GM19395 (cell line): ENCODE measurements around the gene OR2M5.

Experiments
- ATAC-seq: cut with Tn5 transposase; IDR thresholded peaks from one replicate; pipeline ENCODE4 v1.9.1; 2021; ENCODE audit warnings: mild to moderate bottlenecking, moderate library complexity; ENCODE audit not compliant: unreplicated experiment

OR2M5 gene

GRCh38 chr1:248144513-248145198 lies at the start of gene OR2M5:
Gene OR2M5 (plus strand): TSS chr1:248145148. CDS start chr1:248145148, 0 bp downstream.
- no peak for ATAC-seq

GRCh38 chr1:248098529-248098928 lies 46.4 kb upstream of the OR2M5 start:
- no peak for ATAC-seq

GRCh38 chr1:248102847-248103246 lies 42.1 kb upstream of the OR2M5 start:
- ATAC-seq = no peak

GRCh38 chr1:248111157-248111556 lies 33.8 kb upstream of the OR2M5 start:
- no peak for ATAC-seq

- ATAC-seq = no peak
Observed at GRCh38 chr1:248114890-248115289, 30.1 kb upstream of the OR2M5 start.

GRCh38 chr1:248127653-248128052 lies 17.3 kb upstream of the OR2M5 start:
- no peak for ATAC-seq

GRCh38 chr1:248136811-248137210 lies 8.1 kb upstream of the OR2M5 start:
- no peak for ATAC-seq

- no peak for ATAC-seq
Observed at GRCh38 chr1:248140846-248141245, 4.1 kb upstream of the OR2M5 start.

- no peak for ATAC-seq
Observed at GRCh38 chr1:248143311-248143710, 1.6 kb upstream of the OR2M5 start.

GRCh38 chr1:248152056-248152827 lies 7.3 kb downstream of the OR2M5 start:
- ATAC-seq = no peak

GRCh38 chr1:248155927-248156326 lies 11.0 kb downstream of the OR2M5 start:
- no peak for ATAC-seq

- no peak for ATAC-seq
Observed at GRCh38 chr1:248158758-248159157, 13.8 kb downstream of the OR2M5 start.

- no peak for ATAC-seq
Observed at GRCh38 chr1:248164031-248164430, 19.1 kb downstream of the OR2M5 start.

GRCh38 chr1:248165186-248165585 lies 20.2 kb downstream of the OR2M5 start:
- ATAC-seq = no peak

GRCh38 chr1:248174521-248174920 lies 29.6 kb downstream of the OR2M5 start, which contains the start of gene OR2M2:
Gene OR2M2 (plus strand): TSS chr1:248174821. CDS start chr1:248179986, 5,165 bp downstream.
- ATAC-seq = no peak

- no peak for ATAC-seq
Observed at GRCh38 chr1:248183996-248184395, 39.0 kb downstream of the OR2M5 start.

- no peak for ATAC-seq
Observed at GRCh38 chr1:248187363-248187762, 42.4 kb downstream of the OR2M5 start.

- ATAC-seq = no peak
Observed at GRCh38 chr1:248189026-248189425, 44.1 kb downstream of the OR2M5 start.

GRCh38 chr1:248194117-248194516 lies 49.2 kb downstream of the OR2M5 start:
- no peak for ATAC-seq
